SK-N-SH (cell line): ENCODE measurements around the gene CYP4B1. TPM values are rescaled to one million over a fixed set of nuclear protein-coding genes. Genes with fewer than 3 reads are reported as not detected.
"Not testable (repeated sequence)": the region's sequence is repeated elsewhere in the genome, so short reads cannot be mapped to it uniquely, and the experiment has no call there.

Experiments
- CTCF ChIA-PET: fragments of 300-600, 350-600 bp; formaldehyde crosslinking; extraction: SDS; loops from one replicate; lab custom pipeline; 2021; lab: Yijun Ruan, JAX
- POLR2A ChIA-PET: fragments of 350-600 bp; sonication (Branson Sonifier 250); formaldehyde crosslinking; extraction: SDS; loops from one replicate; lab custom pipeline; 2020; ENCODE audit warnings: antibody characterized with exemption, inconsistent platforms; lab: Yijun Ruan, JAX
- DNase-seq: peaks from one replicate; pipeline ENCODE4 v3.0.0; 2012
- H2AFZ ChIP-seq: fragments of 200-600 bp; sonication (generic); 2 replicates; pipeline ENCODE4 v1.8.1; 2016; ENCODE audit warnings: antibody characterized with exemption, mild to moderate bottlenecking, low read depth
- H3F3A ChIP-seq: fragments of 200-600 bp; sonication (generic); replicated peaks from 2 replicates; pipeline ENCODE3; 2016; ENCODE audit warnings: antibody characterized with exemption, mild to moderate bottlenecking; ENCODE audit not compliant: insufficient read depth
- H3K27ac ChIP-seq, 2 experiments: fragments of 200-500 bp in 1 of 2; fragments of 200-600 bp in 1 of 2; sonication (Bioruptor generic) in 1 of 2; sonication (generic), shearing (Covaris generic) in 1 of 2; 2 replicates each; pipeline versions ENCODE4 v1.5.1 to v1.6.1; 2014 to 2016; ENCODE audit warnings: low read depth in 2 of 2, inconsistent platforms in 1 of 2, low read length in 1 of 2, mild to moderate bottlenecking in 1 of 2, mixed read lengths in 1 of 2
- H3K27me3 ChIP-seq: fragments of 200-600 bp; sonication (generic), shearing (Covaris generic); 2 replicates; pipeline ENCODE4 v1.6.1; 2016; ENCODE audit warnings: mixed run types; ENCODE audit not compliant: insufficient read depth
- H3K36me3 ChIP-seq, 2 experiments: fragments of 200-500 bp in 1 of 2; fragments of 200-600 bp in 1 of 2; sonication (Bioruptor generic) in 1 of 2; sonication (generic) in 1 of 2; replicated peaks in 1 of 2; 2 replicates each; pipeline versions ENCODE3 to v1.5.1; 2014 to 2016; ENCODE audit warnings: low read length in 1 of 2, mild to moderate bottlenecking in 1 of 2; ENCODE audit not compliant: insufficient read depth in 2 of 2, control insufficient read depth in 1 of 2
- H3K4me1 ChIP-seq, 2 experiments: fragments of 200-500 bp in 1 of 2; fragments of 200-600 bp in 1 of 2; sonication (Bioruptor generic) in 1 of 2; sonication (generic), shearing (Covaris generic) in 1 of 2; 2 replicates each; pipeline versions ENCODE4 v1.5.1 to v1.6.1; 2014 to 2016; ENCODE audit warnings: low read depth in 1 of 2, low read length in 1 of 2, mixed run types in 1 of 2; ENCODE audit not compliant: insufficient read depth in 2 of 2, control insufficient read depth in 1 of 2
- H3K4me2 ChIP-seq: fragments of 200-600 bp; sonication (generic), shearing (Covaris generic); 2 replicates; pipeline ENCODE4 v1.6.1; 2017; ENCODE audit warnings: mixed run types
- H3K4me3 ChIP-seq, 2 experiments: fragments of 200-500 bp in 1 of 2; fragments of 200-600 bp in 1 of 2; sonication (Bioruptor generic) in 1 of 2; sonication (generic), shearing (Covaris generic) in 1 of 2; 2 replicates each; pipeline versions ENCODE4 v1.5.1 to v1.8.1; 2014 to 2016; ENCODE audit warnings: low read depth in 2 of 2, inconsistent platforms in 1 of 2, low read length in 1 of 2, mild to moderate bottlenecking in 1 of 2, mixed read lengths in 1 of 2, moderate library complexity in 1 of 2
- H3K79me2 ChIP-seq: fragments of 200-600 bp; sonication (generic); 2 replicates; pipeline ENCODE4 v1.8.1; 2017; ENCODE audit warnings: mild to moderate bottlenecking; ENCODE audit not compliant: insufficient read depth
- H3K9ac ChIP-seq: fragments of 200-600 bp; sonication (generic); 2 replicates; pipeline ENCODE4 v1.6.1; 2017; ENCODE audit warnings: mixed run types
- H3K9me2 ChIP-seq: fragments of 200-600 bp; sonication (generic); 2 replicates; pipeline ENCODE4 v1.6.1; 2017; ENCODE audit warnings: mixed run types
- H3K9me3 ChIP-seq: fragments of 200-600 bp; sonication (generic); 2 replicates; pipeline ENCODE4 v1.6.1; 2017; ENCODE audit warnings: mixed run types, mild to moderate bottlenecking, moderate library complexity
- H4K20me1 ChIP-seq: fragments of 200-600 bp; sonication (generic); 2 replicates; pipeline ENCODE4 v1.6.1; 2017; ENCODE audit warnings: mild to moderate bottlenecking, mixed run types; ENCODE audit not compliant: insufficient read depth
- GABPA ChIP-seq: IDR thresholded peaks from 2 replicates; pipeline ENCODE4 v1.4.0; 2012; ENCODE audit warnings: low read depth, mild to moderate bottlenecking
- GATA2 ChIP-seq: sonication (generic); formaldehyde crosslinking; IDR thresholded peaks from 2 replicates; pipeline ENCODE4 v1.5.0; 2020; ENCODE audit warnings: mild to moderate bottlenecking, missing genetic modification reagents
- POLR2AphosphoS5 ChIP-seq: IDR thresholded peaks from 2 replicates; pipeline ENCODE4 v1.6.1; 2012; ENCODE audit warnings: low read depth, low read length
- RAD21 ChIP-seq: IDR thresholded peaks from 2 replicates; pipeline ENCODE4 v1.6.1; 2012; ENCODE audit warnings: mild to moderate bottlenecking, low read length
- RCOR1 ChIP-seq: fragments of 150-350 bp; IDR thresholded peaks from 2 replicates; pipeline ENCODE4 v1.6.1; 2017; ENCODE audit warnings: antibody characterized with exemption, low read length
- TAF1 ChIP-seq: IDR thresholded peaks from 2 replicates; pipeline ENCODE4 v1.6.1; 2012; ENCODE audit warnings: low read depth, mild to moderate bottlenecking, low read length, moderate library complexity, borderline replicate concordance
- WGBS: methylation state at CpG from one replicate; pipeline ENCODE4 v1.1.6; 2017; ENCODE audit warnings: low lambda C conversion rate; 5-methylcytosine and 5-hydroxymethylcytosine counted together
- polyA plus RNA-seq, 3 experiments: library from polyadenylated mRNA; depleted of rRNA; stranded (reverse); fragments of >200 nt; gene quantifications; 2 replicates each; pipeline ENCODE4 v1.2.3, GENCODE V29; 2012
- TF ChIP-seq, protein P1 (sequence below): IDR thresholded peaks from 2 replicates; pipeline ENCODE4 v1.4.0; 2012; ENCODE audit warnings: low read depth, borderline replicate concordance
- TF ChIP-seq, protein P2 (sequence below): fragments of 200-600 bp; sonication (generic); IDR thresholded peaks from 2 replicates; pipeline ENCODE4 v1.6.1; 2017; ENCODE audit warnings: antibody characterized with exemption, mild to moderate bottlenecking, moderate library complexity
- TF ChIP-seq, protein P3 (sequence below): IDR thresholded peaks from 2 replicates; pipeline ENCODE4 v1.4.0; 2012; ENCODE audit warnings: low read depth
- TF ChIP-seq, protein P4 (sequence below): IDR thresholded peaks from 2 replicates; pipeline ENCODE4 v1.6.1; 2012; ENCODE audit warnings: mild to moderate bottlenecking, low read depth, low read length, moderate library complexity

The CYP4B1 gene
- polyA plus RNA-seq, 1 of the 3 experiments (the other 2 are of a cell fraction) = not detected

DNA sequence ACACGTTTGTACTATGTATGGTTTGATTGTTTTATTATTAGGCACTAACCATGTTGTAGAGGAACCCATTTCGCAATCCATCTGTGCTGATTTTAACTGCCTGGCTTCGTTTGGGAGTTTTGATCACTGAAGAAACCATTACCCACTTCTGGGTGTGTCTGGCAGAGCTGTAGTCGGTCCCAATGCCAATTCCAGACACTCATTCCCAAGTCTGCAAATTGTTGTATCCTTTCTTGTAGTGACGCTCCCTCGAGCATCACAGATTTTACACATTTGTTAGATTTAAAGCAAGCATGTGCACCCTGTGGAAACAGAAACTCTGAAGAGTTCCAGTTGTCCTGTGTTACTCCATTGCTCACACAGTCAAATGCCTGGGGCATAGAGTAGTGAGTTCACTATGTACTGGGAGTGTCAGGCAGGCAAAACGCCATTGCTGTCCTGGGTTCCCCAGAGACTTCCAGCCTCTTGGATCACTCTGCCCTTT lies 48.9 kb upstream of the CYP4B1 start:
- Histone ChIP-seq H3K4me3 (no peak overlapping the region), H4K20me1 (no peaks in the 10 kb centered on the region), H3K4me1 (no peaks in the 10 kb centered on the region), H3F3A (no peaks in the 10 kb centered on the region), H2AFZ (no peak overlapping the region), H3K27ac (no peak overlapping the region), H3K9me2 (no peaks in the 10 kb centered on the region), H3K36me3 (no peaks in the 10 kb centered on the region), H3K27me3 (no peaks in the 10 kb centered on the region; the same call in 1 of the 2 replicates), H3K9me3 (no peaks in the 10 kb centered on the region), H3K4me2 (no peak overlapping the region), H3K9ac (no peak overlapping the region), H3K79me2 (no peaks in the 10 kb centered on the region)
- ChIA-PET POLR2A (no interaction called here), CTCF (no interaction called here)
- DNase-seq = no peak
- WGBS = 4% methylated on average over 7 of the region's 7 CpGs
- TF ChIP-seq GABPA (no peak), GATA2 (CRISPR knock-in tag) (no peak)
- TF ChIP-seq, protein P1, sequence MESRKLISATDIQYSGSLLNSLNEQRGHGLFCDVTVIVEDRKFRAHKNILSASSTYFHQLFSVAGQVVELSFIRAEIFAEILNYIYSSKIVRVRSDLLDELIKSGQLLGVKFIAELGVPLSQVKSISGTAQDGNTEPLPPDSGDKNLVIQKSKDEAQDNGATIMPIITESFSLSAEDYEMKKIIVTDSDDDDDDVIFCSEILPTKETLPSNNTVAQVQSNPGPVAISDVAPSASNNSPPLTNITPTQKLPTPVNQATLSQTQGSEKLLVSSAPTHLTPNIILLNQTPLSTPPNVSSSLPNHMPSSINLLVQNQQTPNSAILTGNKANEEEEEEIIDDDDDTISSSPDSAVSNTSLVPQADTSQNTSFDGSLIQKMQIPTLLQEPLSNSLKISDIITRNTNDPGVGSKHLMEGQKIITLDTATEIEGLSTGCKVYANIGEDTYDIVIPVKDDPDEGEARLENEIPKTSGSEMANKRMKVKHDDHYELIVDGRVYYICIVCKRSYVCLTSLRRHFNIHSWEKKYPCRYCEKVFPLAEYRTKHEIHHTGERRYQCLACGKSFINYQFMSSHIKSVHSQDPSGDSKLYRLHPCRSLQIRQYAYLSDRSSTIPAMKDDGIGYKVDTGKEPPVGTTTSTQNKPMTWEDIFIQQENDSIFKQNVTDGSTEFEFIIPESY = no peak
- TF ChIP-seq, protein P2, sequence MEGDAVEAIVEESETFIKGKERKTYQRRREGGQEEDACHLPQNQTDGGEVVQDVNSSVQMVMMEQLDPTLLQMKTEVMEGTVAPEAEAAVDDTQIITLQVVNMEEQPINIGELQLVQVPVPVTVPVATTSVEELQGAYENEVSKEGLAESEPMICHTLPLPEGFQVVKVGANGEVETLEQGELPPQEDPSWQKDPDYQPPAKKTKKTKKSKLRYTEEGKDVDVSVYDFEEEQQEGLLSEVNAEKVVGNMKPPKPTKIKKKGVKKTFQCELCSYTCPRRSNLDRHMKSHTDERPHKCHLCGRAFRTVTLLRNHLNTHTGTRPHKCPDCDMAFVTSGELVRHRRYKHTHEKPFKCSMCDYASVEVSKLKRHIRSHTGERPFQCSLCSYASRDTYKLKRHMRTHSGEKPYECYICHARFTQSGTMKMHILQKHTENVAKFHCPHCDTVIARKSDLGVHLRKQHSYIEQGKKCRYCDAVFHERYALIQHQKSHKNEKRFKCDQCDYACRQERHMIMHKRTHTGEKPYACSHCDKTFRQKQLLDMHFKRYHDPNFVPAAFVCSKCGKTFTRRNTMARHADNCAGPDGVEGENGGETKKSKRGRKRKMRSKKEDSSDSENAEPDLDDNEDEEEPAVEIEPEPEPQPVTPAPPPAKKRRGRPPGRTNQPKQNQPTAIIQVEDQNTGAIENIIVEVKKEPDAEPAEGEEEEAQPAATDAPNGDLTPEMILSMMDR = no peak

DNA sequence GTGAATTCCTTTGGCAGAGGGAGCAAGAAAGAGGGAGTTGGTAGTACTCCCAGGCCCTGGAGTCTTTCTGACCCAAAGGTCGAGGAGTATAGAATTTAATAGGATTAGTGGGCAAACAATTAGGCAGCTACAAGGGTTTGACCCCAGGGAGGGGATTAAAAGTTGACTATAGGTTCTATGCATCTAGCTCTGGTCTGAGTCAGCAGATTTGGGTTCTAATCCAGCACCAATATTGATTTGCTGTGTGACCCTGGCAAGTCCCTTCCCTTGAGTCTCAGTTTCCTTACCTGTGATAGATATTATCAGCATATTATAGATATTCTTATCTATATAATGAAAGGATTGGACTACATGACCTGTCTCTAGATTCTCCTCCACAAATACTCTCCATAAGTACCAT lies 44.9 kb upstream of the CYP4B1 start:
- Histone ChIP-seq H3K4me2 (no peak overlapping the region), H3F3A (no peaks in the 10 kb centered on the region), H3K36me3 (no peaks in the 10 kb centered on the region), H3K79me2 (no peaks in the 10 kb centered on the region), H3K4me3 (no peak overlapping the region), H4K20me1 (no peaks in the 10 kb centered on the region), H3K27me3 (peaks cover under 1% of the 10 kb centered on the region; the same call in 1 of the 2 replicates), H2AFZ (no peak overlapping the region), H3K9me2 (no peaks in the 10 kb centered on the region), H3K9me3 (no peaks in the 10 kb centered on the region), H3K4me1 (peaks cover 0 to 5% of the 10 kb centered on the region in 2 experiments; a peak in 1 of 4 replicates), H3K27ac (no peak overlapping the region), H3K9ac (no peak overlapping the region)
- 0% methylated on average over 1 of the region's 1 CpG for WGBS
- DNase-seq = no peak
- ChIA-PET CTCF (no interaction called here), POLR2A (no interaction called here)
- TF ChIP-seq GABPA (no peak), RCOR1 (no peak), RAD21 (no peak), POLR2AphosphoS5 (no peak), GATA2 (CRISPR knock-in tag) (no peak), TAF1 (no peak)
- TF ChIP-seq, protein P3, sequence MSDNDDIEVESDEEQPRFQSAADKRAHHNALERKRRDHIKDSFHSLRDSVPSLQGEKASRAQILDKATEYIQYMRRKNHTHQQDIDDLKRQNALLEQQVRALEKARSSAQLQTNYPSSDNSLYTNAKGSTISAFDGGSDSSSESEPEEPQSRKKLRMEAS = no peak
- TF ChIP-seq, protein P4, sequence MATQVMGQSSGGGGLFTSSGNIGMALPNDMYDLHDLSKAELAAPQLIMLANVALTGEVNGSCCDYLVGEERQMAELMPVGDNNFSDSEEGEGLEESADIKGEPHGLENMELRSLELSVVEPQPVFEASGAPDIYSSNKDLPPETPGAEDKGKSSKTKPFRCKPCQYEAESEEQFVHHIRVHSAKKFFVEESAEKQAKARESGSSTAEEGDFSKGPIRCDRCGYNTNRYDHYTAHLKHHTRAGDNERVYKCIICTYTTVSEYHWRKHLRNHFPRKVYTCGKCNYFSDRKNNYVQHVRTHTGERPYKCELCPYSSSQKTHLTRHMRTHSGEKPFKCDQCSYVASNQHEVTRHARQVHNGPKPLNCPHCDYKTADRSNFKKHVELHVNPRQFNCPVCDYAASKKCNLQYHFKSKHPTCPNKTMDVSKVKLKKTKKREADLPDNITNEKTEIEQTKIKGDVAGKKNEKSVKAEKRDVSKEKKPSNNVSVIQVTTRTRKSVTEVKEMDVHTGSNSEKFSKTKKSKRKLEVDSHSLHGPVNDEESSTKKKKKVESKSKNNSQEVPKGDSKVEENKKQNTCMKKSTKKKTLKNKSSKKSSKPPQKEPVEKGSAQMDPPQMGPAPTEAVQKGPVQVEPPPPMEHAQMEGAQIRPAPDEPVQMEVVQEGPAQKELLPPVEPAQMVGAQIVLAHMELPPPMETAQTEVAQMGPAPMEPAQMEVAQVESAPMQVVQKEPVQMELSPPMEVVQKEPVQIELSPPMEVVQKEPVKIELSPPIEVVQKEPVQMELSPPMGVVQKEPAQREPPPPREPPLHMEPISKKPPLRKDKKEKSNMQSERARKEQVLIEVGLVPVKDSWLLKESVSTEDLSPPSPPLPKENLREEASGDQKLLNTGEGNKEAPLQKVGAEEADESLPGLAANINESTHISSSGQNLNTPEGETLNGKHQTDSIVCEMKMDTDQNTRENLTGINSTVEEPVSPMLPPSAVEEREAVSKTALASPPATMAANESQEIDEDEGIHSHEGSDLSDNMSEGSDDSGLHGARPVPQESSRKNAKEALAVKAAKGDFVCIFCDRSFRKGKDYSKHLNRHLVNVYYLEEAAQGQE = no peak

DNA sequence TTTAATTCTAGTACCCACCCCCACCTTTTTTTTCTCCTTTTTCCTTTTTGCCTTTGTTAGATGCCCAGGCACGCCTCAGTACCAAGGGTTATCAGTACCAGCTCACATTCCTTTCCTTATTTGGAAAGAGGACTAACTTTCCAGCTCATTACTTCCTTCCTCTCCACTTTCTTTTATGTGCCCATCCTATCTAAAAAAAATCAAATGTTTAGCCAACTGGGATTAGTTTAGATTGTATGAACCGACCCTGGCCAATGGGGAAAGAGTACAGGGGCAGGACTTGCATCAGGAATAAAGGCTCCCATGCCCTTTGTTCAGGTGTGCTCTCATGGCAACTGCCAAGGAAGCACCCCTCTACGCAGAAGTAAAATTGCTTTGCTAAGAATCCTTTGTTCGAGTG lies 44.1 kb upstream of the CYP4B1 start:
- H3K27ac ChIP-seq, H3K36me3 ChIP-seq, POLR2A ChIA-PET, H3K9me3 ChIP-seq, H3K4me2 ChIP-seq, H3K27me3 ChIP-seq, H3F3A ChIP-seq, CTCF ChIA-PET, H4K20me1 ChIP-seq, H3K4me1 ChIP-seq, H3K79me2 ChIP-seq, DNase-seq, H2AFZ ChIP-seq, H3K9ac ChIP-seq, H3K4me3 ChIP-seq, H3K9me2 ChIP-seq: not testable (repeated sequence)
- WGBS = 32% methylated on average over 4 of the region's 4 CpGs
